Natural killer cell (primary cell): ENCODE measurements around the gene TBX3. TPM values are rescaled to one million over a fixed set of nuclear protein-coding genes. Genes with fewer than 3 reads are reported as not detected.

Experiments used
- ATAC-seq, 3 donors: fragments of 150-1000 bp in 2 of 3; fragments of 200-7000 bp in 1 of 3; cut with Tn5 transposase; 1 replicate in 1 of 3; 2 replicates in 2 of 3; pipeline ENCODE4 v1.10.0; 2021; ENCODE audit warnings: mild to moderate bottlenecking in 2 of 3, moderate library complexity in 2 of 3
- DNase-seq, 2 donors: peaks; one replicate each; pipeline versions ENCODE4 v3.0.0 to v3.0.0-alpha.2; 2013 to 2021; ENCODE audit warnings: mixed read lengths in 1 of 2
- H3K27ac ChIP-seq: one replicate; pipeline ENCODE4 v1.5.1; 2013; ENCODE audit warnings: mild to moderate bottlenecking, low read length
- H3K27me3 ChIP-seq: one replicate; pipeline ENCODE4 v1.6.1; 2013; ENCODE audit warnings: low read length; ENCODE audit not compliant: control insufficient read depth, insufficient read depth
- H3K36me3 ChIP-seq: one replicate; pipeline ENCODE4 v1.6.1; 2013; ENCODE audit warnings: low read length; ENCODE audit not compliant: control insufficient read depth, insufficient read depth
- H3K4me1 ChIP-seq: one replicate; pipeline ENCODE4 v1.6.1; 2013; ENCODE audit warnings: low read length; ENCODE audit not compliant: control insufficient read depth, insufficient read depth
- H3K4me3 ChIP-seq: one replicate; pipeline ENCODE4 v1.5.1; 2013; ENCODE audit warnings: low read length
- H3K9me3 ChIP-seq: one replicate; pipeline ENCODE4 v1.6.1; 2013; ENCODE audit warnings: low read length; ENCODE audit not compliant: control insufficient read depth, insufficient read depth
- H3K27ac Mint-ChIP-seq, 2 donors: one replicate each; pipeline ENCODE4 v1.8.0; 2022; ENCODE audit warnings: mild to moderate bottlenecking in 2 of 2, mixed read lengths in 2 of 2, moderate library complexity in 1 of 2
- H3K27me3 Mint-ChIP-seq, 2 donors: one replicate each; pipeline ENCODE4 v1.8.0; 2022; ENCODE audit warnings: low read depth in 2 of 2, mixed read lengths in 2 of 2
- H3K36me3 Mint-ChIP-seq: one replicate; pipeline ENCODE4 v1.8.0; 2022; ENCODE audit warnings: mixed read lengths
- H3K4me1 Mint-ChIP-seq, 2 donors: one replicate each; pipeline ENCODE4 v1.8.0; 2022; ENCODE audit warnings: mixed read lengths in 2 of 2
- H3K4me3 Mint-ChIP-seq: one replicate; pipeline ENCODE4 v1.8.0; 2022; ENCODE audit warnings: mild to moderate bottlenecking, moderate library complexity, mixed read lengths
- H3K9me3 Mint-ChIP-seq, 2 donors: one replicate each; pipeline ENCODE4 v1.8.0; 2022; ENCODE audit warnings: mixed read lengths in 2 of 2
- WGBS: methylation state at CpG from one replicate; pipeline ENCODE4 v1.1.7; 2013; ENCODE audit warnings: missing lambda C conversion rate; ENCODE audit not compliant: insufficient coverage; 5-methylcytosine and 5-hydroxymethylcytosine counted together
- intact Hi-C: fragments of 100-400 bp; cut with micrococcal nuclease; formaldehyde crosslinking; loops from one replicate; pipeline ENCODE4 v1.14.2; 2022
- total RNA-seq, 4 donors: library from RNA; stranded (reverse); fragments of 120-200 nt in 1 of 4; gene quantifications; one replicate each; pipeline versions ENCODE4 v1.2.3 to v1.2.4, GENCODE V29; 2013 to 2022
- TF ChIP-seq, protein P1 (sequence below): fragments of 200-600 bp; IDR thresholded peaks from one replicate; pipeline ENCODE4 v1.8.0; 2022; ENCODE audit warnings: antibody characterized with exemption

Gene TBX3
- total RNA-seq, 3 donors from 2014 or later (not counting 1 experiment from before 2014, with no cell fraction given): 0.05 TPM; not detected in 2

GRCh38 chr12:114685320-114685781 is 1.4 kb upstream of the TBX3 start:
- no peak for ATAC-seq

DNA sequence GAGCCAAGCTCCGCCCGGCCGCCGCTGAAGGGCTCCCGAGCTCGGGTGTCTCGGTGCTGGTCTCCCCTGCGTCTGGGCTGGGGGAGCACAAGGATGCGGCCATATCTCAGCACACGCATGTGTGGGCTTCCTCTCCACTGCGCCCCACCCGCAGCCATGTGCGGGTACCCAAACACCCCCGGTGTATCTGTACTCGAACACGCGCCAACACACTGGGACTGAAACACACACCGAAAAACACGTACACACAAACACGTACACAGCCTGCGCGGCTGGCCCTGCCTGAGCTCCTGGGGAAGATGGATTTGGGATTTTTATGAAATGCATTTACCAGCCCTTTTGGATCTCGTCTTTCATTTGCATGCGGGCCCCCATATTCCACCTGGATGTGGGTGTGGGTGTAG is 897 bp upstream of the TBX3 start:
- peak overlapping the region; percentile 40 for H3K4me3 Mint-ChIP-seq
- ATAC-seq: no peak
- DNase-seq: no peak
- no peak overlapping the region for H3K4me3 ChIP-seq
- peaks cover 72 to 77% of the 10 kb centered on the region in 2 donors for H3K27me3 Mint-ChIP-seq
- no peak overlapping the region for H3K27ac ChIP-seq
- H3K36me3 ChIP-seq: no peaks in the 10 kb centered on the region
- peaks cover 9% of the 10 kb centered on the region for H3K36me3 Mint-ChIP-seq
- H3K27ac Mint-ChIP-seq: no peak overlapping the region
- intact Hi-C loops: no loop called here
- 3% methylated on average over 20 of the region's 24 CpGs for WGBS
- H3K9me3 ChIP-seq: peaks cover 6% of the 10 kb centered on the region
- H3K9me3 Mint-ChIP-seq: no peaks in the 10 kb centered on the region
- TF ChIP-seq, protein P1, sequence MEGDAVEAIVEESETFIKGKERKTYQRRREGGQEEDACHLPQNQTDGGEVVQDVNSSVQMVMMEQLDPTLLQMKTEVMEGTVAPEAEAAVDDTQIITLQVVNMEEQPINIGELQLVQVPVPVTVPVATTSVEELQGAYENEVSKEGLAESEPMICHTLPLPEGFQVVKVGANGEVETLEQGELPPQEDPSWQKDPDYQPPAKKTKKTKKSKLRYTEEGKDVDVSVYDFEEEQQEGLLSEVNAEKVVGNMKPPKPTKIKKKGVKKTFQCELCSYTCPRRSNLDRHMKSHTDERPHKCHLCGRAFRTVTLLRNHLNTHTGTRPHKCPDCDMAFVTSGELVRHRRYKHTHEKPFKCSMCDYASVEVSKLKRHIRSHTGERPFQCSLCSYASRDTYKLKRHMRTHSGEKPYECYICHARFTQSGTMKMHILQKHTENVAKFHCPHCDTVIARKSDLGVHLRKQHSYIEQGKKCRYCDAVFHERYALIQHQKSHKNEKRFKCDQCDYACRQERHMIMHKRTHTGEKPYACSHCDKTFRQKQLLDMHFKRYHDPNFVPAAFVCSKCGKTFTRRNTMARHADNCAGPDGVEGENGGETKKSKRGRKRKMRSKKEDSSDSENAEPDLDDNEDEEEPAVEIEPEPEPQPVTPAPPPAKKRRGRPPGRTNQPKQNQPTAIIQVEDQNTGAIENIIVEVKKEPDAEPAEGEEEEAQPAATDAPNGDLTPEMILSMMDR: no peak
- peaks cover 15 to 17% of the 10 kb centered on the region in 2 donors for H3K4me1 Mint-ChIP-seq
- peaks cover 61% of the 10 kb centered on the region for H3K27me3 ChIP-seq
- H3K4me1 ChIP-seq: peaks cover 26% of the 10 kb centered on the region

More at GRCh38 chr12:114685320-114685781, 1.4 kb upstream of the TBX3 start:
- DNase-seq: no peak
- TF ChIP-seq, protein P1: no peak
- Histone ChIP-seq H3K36me3 (no peaks in the 10 kb centered on the region), H3K27me3 (peaks cover 64% of the 10 kb centered on the region), H3K4me3 (no peak overlapping the region), H3K4me1 (peaks cover 26% of the 10 kb centered on the region), H3K9me3 (peaks cover 6% of the 10 kb centered on the region), H3K27ac (no peak overlapping the region)
- intact Hi-C loops: no loop called here
- Mint-ChIP-seq H3K27ac (no peak overlapping the region), H3K4me3 (peak overlapping the region; percentile 40), H3K36me3 (peaks cover 9% of the 10 kb centered on the region), H3K9me3 (no peaks in the 10 kb centered on the region), H3K27me3 (peaks cover 72 to 77% of the 10 kb centered on the region in 2 donors), H3K4me1 (peaks cover 15 to 17% of the 10 kb centered on the region in 2 donors)
- WGBS: 14% methylated on average over 25 of the region's 25 CpGs

DNA sequence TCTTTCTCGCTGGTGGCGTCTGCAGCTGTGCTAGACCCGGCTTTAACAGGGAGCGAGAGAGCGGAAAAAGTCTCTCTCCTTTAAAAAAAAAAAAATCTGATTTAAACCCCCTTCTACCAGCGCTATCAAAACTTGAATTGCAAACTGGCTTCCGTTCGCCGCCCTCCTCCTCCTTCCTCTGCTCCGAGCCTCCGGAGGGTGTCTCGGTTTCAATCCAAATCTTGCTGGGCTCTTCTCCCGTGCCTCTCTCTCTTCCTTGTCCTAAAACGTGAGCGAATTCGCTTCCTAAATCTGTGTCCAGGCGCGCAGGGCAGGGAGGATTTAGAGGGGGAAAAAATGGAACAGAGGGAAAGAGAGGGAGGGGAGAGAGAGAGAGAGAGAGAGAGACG is 272 bp downstream of the TBX3 start:
- Mint-ChIP-seq H3K27ac (peak overlapping the region in 1 of 2 donors; percentile 9), H3K36me3 (no peaks in the 10 kb centered on the region), H3K4me3 (peak overlapping the region; percentile 74), H3K27me3 (peaks cover 69 to 75% of the 10 kb centered on the region in 2 donors), H3K9me3 (no peaks in the 10 kb centered on the region), H3K4me1 (peaks cover 15 to 17% of the 10 kb centered on the region in 2 donors)
- ATAC-seq: no peak
- peaks cover 64% of the 10 kb centered on the region for H3K27me3 ChIP-seq
- no peak for DNase-seq
- TF ChIP-seq, protein P1: no peak
- intact Hi-C loops: no loop called here
- under 1% methylated on average over 19 of the region's 19 CpGs for whole genome bisulfite sequencing
- H3K4me1 ChIP-seq: peaks cover 26% of the 10 kb centered on the region
- H3K4me3 ChIP-seq: no peak overlapping the region
- H3K9me3 ChIP-seq: peaks cover 6% of the 10 kb centered on the region
- H3K36me3 ChIP-seq: no peaks in the 10 kb centered on the region
- H3K27ac ChIP-seq: no peak overlapping the region
